ENCODE data around the gene CNKSR3. TPM values are rescaled to one million over a fixed set of nuclear protein-coding genes. Genes with fewer than 3 reads are reported as not detected.

CNKSR3 gene
- total and polyA plus RNA-seq, 2 experiments from 2014 or later = 1.9 to 5.7 TPM

DNA sequence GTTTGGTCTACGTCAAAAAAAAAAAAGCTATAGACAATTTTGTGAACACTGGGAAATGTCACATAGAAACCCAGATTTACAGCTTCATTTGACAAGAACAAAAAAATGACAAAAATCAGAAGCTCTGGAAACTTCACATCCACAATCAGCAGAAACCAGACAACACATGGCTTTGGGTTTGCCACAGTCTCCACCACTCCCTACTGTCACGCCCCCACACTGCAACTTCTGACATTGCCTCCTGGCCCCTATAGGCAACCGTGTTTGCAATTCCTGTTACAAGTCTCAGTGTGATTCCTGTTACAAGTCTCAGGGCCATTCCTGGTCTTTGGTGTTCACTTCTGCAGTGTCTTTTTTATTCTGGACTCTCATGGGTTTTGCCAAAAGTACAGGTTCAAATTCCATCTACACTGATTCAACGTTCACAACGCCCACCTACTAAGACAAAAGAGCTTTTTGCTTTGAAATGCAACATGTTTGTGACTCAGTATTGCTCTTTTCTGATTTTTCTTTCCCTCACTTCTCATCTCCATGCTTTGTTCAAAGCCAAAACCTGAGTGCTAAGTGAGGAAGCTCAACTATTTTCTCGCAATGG lies 12.0 kb downstream of the CNKSR3 start (continued):
- TF ChIP-seq, protein P1, sequence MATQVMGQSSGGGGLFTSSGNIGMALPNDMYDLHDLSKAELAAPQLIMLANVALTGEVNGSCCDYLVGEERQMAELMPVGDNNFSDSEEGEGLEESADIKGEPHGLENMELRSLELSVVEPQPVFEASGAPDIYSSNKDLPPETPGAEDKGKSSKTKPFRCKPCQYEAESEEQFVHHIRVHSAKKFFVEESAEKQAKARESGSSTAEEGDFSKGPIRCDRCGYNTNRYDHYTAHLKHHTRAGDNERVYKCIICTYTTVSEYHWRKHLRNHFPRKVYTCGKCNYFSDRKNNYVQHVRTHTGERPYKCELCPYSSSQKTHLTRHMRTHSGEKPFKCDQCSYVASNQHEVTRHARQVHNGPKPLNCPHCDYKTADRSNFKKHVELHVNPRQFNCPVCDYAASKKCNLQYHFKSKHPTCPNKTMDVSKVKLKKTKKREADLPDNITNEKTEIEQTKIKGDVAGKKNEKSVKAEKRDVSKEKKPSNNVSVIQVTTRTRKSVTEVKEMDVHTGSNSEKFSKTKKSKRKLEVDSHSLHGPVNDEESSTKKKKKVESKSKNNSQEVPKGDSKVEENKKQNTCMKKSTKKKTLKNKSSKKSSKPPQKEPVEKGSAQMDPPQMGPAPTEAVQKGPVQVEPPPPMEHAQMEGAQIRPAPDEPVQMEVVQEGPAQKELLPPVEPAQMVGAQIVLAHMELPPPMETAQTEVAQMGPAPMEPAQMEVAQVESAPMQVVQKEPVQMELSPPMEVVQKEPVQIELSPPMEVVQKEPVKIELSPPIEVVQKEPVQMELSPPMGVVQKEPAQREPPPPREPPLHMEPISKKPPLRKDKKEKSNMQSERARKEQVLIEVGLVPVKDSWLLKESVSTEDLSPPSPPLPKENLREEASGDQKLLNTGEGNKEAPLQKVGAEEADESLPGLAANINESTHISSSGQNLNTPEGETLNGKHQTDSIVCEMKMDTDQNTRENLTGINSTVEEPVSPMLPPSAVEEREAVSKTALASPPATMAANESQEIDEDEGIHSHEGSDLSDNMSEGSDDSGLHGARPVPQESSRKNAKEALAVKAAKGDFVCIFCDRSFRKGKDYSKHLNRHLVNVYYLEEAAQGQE (IDR thresholded peaks at IDR 0.05; ENCODE audit: unreplicated experiment) = no peak
- TF ChIP-seq POLR2AphosphoS5 (IDR thresholded peaks at IDR 0.05; ENCODE audit: low read depth) (no peak), STAT1 (IDR thresholded peaks at IDR 0.05; ENCODE audit: unreplicated experiment) (no peak), EZH2phosphoT487 (IDR thresholded peaks at IDR 0.05; ENCODE audit: unreplicated experiment) (no peak)

DNA sequence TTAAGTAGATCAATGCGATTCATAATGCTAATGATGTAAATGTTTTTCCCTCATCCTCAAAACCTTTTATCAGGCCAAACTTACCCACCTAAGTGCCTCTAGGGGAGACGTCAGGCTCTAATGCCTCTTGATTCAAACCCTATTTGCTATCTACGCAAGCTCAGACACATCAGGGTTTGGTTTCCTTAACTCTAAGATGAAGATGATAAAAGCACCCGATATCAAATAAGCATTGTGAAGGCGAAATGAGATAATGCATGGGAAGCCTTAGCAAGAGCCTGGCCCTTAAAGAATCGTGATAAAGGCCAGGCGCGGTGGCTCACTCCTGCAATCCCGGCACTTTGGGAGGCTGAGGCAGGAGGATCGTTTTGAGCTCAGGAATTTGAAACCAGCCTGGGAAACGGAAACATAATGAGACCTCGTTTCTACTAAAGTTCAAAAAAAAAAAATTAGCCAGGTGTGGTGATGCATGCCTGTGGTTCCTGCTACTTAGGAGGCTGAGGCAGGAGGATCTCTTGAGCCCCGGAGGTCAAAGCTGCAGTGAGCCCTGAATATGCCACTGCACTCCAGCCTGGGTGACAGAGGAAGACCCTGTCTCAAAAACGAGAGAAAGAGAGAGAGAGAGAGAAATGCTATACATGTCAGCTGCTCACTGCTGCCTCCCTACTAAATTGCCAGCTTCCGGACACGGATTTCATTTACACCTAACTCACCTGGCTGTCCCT lies 13.5 kb downstream of the CNKSR3 start:
- no peaks in the 10 kb centered on the region; the same call in 2 of the 3 replicates for H3K9me3 Mint-ChIP-seq

More for the DNA sequence above, 13.5 kb downstream of the CNKSR3 start:
- Histone ChIP-seq H2AFZ (no peak overlapping the region), H3K4me1 (ENCODE audit: insufficient read depth) (peaks cover 19% of the 10 kb centered on the region), H3K36me3 (ENCODE audit: insufficient read depth) (no peaks in the 10 kb centered on the region), H3F3A (replicated peaks; ENCODE audit: low read depth) (no peaks in the 10 kb centered on the region), H3K27me3 (ENCODE audit: insufficient read depth) (no peaks in the 10 kb centered on the region), H3K4me3 (no peak overlapping the region), H3K9me2 (ENCODE audit: insufficient read depth) (no peaks in the 10 kb centered on the region), H3K79me2 (replicated peaks; ENCODE audit: insufficient read depth) (peaks cover 8% of the 10 kb centered on the region; the same call in 1 of the 2 replicates), H3K4me2 (no peak overlapping the region), H4K20me1 (replicated peaks; ENCODE audit: insufficient read depth) (no peaks in the 10 kb centered on the region; the same call in none of the 2 replicates), H3K27ac (ENCODE audit: low read depth) (no peak overlapping the region)
- Mint-ChIP-seq H3K36me3 (ENCODE audit: low read depth) (no peaks in the 10 kb centered on the region), H3K4me3 (no peak overlapping the region), H3K27me3 (ENCODE audit: insufficient read depth, low read depth, poor library complexity) (peaks cover 6% of the 10 kb centered on the region), H3K4me1 (peaks cover 27% of the 10 kb centered on the region; the same call in 2 of the 3 replicates), H3K27ac (no peak overlapping the region)
- no peak for ATAC-seq
- no peak for DNase-seq (ENCODE audit: low spot score)
- no peak for TF ChIP-seq EZH2 (IDR thresholded peaks at IDR 0.05; ENCODE audit: low read depth, unreplicated experiment)
- no peak for TF ChIP-seq ZNF114 (CRISPR knock-in tag; IDR thresholded peaks at IDR 0.05)
- TF ChIP-seq, protein P2, sequence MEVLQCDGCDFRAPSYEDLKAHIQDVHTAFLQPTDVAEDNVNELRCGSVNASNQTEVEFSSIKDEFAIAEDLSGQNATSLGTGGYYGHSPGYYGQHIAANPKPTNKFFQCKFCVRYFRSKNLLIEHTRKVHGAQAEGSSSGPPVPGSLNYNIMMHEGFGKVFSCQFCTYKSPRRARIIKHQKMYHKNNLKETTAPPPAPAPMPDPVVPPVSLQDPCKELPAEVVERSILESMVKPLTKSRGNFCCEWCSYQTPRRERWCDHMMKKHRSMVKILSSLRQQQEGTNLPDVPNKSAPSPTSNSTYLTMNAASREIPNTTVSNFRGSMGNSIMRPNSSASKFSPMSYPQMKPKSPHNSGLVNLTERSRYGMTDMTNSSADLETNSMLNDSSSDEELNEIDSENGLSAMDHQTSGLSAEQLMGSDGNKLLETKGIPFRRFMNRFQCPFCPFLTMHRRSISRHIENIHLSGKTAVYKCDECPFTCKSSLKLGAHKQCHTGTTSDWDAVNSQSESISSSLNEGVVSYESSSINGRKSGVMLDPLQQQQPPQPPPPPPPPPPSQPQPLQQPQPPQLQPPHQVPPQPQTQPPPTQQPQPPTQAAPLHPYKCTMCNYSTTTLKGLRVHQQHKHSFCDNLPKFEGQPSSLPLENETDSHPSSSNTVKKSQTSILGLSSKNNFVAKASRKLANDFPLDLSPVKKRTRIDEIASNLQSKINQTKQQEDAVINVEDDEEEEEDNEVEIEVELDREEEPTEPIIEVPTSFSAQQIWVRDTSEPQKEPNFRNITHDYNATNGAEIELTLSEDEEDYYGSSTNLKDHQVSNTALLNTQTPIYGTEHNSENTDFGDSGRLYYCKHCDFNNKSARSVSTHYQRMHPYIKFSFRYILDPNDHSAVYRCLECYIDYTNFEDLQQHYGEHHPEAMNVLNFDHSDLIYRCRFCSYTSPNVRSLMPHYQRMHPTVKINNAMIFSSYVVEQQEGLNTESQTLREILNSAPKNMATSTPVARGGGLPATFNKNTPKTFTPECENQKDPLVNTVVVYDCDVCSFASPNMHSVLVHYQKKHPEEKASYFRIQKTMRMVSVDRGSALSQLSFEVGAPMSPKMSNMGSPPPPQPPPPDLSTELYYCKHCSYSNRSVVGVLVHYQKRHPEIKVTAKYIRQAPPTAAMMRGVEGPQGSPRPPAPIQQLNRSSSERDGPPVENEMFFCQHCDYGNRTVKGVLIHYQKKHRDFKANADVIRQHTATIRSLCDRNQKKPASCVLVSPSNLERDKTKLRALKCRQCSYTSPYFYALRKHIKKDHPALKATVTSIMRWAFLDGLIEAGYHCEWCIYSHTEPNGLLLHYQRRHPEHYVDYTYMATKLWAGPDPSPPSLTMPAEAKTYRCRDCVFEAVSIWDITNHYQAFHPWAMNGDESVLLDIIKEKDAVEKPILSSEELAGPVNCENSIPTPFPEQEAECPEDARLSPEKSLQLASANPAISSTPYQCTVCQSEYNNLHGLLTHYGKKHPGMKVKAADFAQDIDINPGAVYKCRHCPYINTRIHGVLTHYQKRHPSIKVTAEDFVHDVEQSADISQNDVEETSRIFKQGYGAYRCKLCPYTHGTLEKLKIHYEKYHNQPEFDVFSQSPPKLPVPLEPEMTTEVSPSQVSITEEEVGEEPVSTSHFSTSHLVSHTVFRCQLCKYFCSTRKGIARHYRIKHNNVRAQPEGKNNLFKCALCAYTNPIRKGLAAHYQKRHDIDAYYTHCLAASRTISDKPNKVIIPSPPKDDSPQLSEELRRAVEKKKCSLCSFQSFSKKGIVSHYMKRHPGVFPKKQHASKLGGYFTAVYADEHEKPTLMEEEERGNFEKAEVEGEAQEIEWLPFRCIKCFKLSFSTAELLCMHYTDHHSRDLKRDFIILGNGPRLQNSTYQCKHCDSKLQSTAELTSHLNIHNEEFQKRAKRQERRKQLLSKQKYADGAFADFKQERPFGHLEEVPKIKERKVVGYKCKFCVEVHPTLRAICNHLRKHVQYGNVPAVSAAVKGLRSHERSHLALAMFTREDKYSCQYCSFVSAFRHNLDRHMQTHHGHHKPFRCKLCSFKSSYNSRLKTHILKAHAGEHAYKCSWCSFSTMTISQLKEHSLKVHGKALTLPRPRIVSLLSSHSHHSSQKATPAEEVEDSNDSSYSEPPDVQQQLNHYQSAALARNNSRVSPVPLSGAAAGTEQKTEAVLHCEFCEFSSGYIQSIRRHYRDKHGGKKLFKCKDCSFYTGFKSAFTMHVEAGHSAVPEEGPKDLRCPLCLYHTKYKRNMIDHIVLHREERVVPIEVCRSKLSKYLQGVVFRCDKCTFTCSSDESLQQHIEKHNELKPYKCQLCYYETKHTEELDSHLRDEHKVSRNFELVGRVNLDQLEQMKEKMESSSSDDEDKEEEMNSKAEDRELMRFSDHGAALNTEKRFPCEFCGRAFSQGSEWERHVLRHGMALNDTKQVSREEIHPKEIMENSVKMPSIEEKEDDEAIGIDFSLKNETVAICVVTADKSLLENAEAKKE (CRISPR knock-in tag; IDR thresholded peaks at IDR 0.05) = no peak
- TF ChIP-seq, protein P3, sequence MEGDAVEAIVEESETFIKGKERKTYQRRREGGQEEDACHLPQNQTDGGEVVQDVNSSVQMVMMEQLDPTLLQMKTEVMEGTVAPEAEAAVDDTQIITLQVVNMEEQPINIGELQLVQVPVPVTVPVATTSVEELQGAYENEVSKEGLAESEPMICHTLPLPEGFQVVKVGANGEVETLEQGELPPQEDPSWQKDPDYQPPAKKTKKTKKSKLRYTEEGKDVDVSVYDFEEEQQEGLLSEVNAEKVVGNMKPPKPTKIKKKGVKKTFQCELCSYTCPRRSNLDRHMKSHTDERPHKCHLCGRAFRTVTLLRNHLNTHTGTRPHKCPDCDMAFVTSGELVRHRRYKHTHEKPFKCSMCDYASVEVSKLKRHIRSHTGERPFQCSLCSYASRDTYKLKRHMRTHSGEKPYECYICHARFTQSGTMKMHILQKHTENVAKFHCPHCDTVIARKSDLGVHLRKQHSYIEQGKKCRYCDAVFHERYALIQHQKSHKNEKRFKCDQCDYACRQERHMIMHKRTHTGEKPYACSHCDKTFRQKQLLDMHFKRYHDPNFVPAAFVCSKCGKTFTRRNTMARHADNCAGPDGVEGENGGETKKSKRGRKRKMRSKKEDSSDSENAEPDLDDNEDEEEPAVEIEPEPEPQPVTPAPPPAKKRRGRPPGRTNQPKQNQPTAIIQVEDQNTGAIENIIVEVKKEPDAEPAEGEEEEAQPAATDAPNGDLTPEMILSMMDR (conservative IDR thresholded peaks at IDR 0.05; ENCODE audit: low read depth in 2 of 2) = no peak

All from GM23338 (cell line).